ENCODE data around the gene HPCAL1.

DNA sequence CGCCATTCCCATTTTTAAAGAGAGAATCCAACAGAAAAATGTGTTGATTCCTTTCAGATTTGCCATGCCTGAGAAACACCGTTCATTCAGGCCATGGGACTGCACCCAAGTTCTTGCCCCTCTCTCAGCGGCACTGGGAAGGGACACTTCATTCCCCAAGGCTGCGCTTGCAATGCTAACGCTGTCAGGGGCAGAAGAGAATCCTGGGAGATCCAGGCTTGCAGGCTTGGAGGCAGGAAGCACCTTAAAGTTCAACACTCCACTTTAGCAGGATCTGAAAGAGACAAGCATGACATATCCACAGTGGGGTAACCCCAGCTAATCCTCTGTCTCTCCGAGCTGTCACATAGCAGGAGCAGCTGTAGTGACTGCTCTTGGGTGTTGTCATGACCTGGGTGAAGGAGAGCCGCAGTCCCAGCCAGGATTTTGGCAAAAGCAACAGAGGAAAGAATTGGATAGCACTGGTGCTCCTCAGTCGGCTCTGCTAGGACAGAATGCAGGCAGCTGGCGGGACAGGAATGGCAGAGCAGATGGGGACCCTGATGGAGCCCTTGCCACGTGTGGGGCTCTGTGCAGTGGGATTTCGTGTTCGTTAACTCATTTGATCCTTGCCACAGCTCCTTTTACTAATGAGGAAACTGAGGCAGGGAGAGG is 167.4 kb downstream of the HPCAL1 start:
- TF ChIP-seq POLR2A (IDR thresholded peaks at IDR 0.05; ENCODE audit: low read depth, low read length) (no peak), POLR2AphosphoS5 (IDR thresholded peaks at IDR 0.05; ENCODE audit: low read depth, low read length) (no peak)

All from GM12891 (cell line).